Measurements from ENCODE around the gene SPTSSB. TPM values are rescaled to one million over a fixed set of nuclear protein-coding genes. Genes with fewer than 3 reads are reported as not detected.

SPTSSB gene
- total RNA-seq, 2 experiments from 2014 or later, result not detected

- CTCF ChIA-PET, result interaction anchor here (0.9 to 5.8 kb wide), 9 partner anchors 14 to 248 kb away, joined by 3 to 34 read pairs (median 6); no protein-coding TSS in a partner anchor
- DNase-seq (no peak), ATAC-seq (no peak)
- Mint-ChIP-seq H3K4me3 (no peak overlapping the region), H3K27ac (no peak overlapping the region), H3K9me3 (ENCODE audit: low read depth) (no peaks in the 10 kb centered on the region), H3K27me3 (peaks cover 2% of the 10 kb centered on the region), H3K4me1 (peaks cover 24% of the 10 kb centered on the region), H3K36me3 (ENCODE audit: low read depth) (no peaks in the 10 kb centered on the region)
- intact Hi-C loops (cut with DNase I, micrococcal nuclease), result loop anchor here (5.0 kb wide), 2 partner anchors 95 to 310 kb away; no protein-coding TSS in a partner anchor
- POLR2A ChIA-PET, result interaction anchor here (0.6 kb wide), 1 partner anchor 16 kb away, joined by 10 read pairs; no protein-coding TSS in a partner anchor
These were observed 35.6 kb upstream of the SPTSSB start for GRCh38 chr3:161406594-161407555.

GRCh38 chr3:161405836-161406235 is 34.5 kb upstream of the SPTSSB start:
- Mint-ChIP-seq H3K9me3 (ENCODE audit: low read depth) (no peaks in the 10 kb centered on the region), H3K4me1 (peaks cover 24% of the 10 kb centered on the region), H3K36me3 (ENCODE audit: low read depth) (no peaks in the 10 kb centered on the region), H3K27ac (no peak overlapping the region), H3K27me3 (peaks cover 2% of the 10 kb centered on the region), H3K4me3 (no peak overlapping the region)
- ATAC-seq (no peak), DNase-seq (no peak)
- ChIA-PET POLR2A (no interaction called here), CTCF (interaction anchor here (0.6 to 5.8 kb wide), 4 partner anchors 17 to 1904 kb away, joined by 3 to 34 read pairs (median 8); no protein-coding TSS in a partner anchor)
- intact Hi-C loops (cut with DNase I, micrococcal nuclease), result loop anchor here (5.0 kb wide), 2 partner anchors 94 to 309 kb away; no protein-coding TSS in a partner anchor

GRCh38 chr3:161405087-161405486 is 33.8 kb upstream of the SPTSSB start:
- ATAC-seq (no peak), DNase-seq (no peak)
- H3K27me3 Mint-ChIP-seq, result peaks cover 2% of the 10 kb centered on the region
- H3K27ac Mint-ChIP-seq, result no peak overlapping the region
- ChIA-PET CTCF (interaction anchor here (0.5 to 5.8 kb wide), 2 partner anchors 96 to 129 kb away, joined by 3 to 34 read pairs; no protein-coding TSS in a partner anchor), POLR2A (no interaction called here)
- H3K9me3 Mint-ChIP-seq (ENCODE audit: low read depth), result no peaks in the 10 kb centered on the region
- intact Hi-C loops (cut with DNase I, micrococcal nuclease), result loop anchor here (5.0 kb wide), 2 partner anchors 93 to 308 kb away; no protein-coding TSS in a partner anchor
- no peak overlapping the region for H3K4me3 Mint-ChIP-seq
- no peaks in the 10 kb centered on the region for H3K36me3 Mint-ChIP-seq (ENCODE audit: low read depth)
- H3K4me1 Mint-ChIP-seq, result peaks cover 24% of the 10 kb centered on the region

GRCh38 chr3:161403251-161403650 is 31.9 kb upstream of the SPTSSB start:
- intact Hi-C loops (cut with DNase I, micrococcal nuclease), result no loop called here
- Mint-ChIP-seq H3K36me3 (ENCODE audit: low read depth) (no peaks in the 10 kb centered on the region), H3K27me3 (peaks cover 2% of the 10 kb centered on the region), H3K9me3 (ENCODE audit: low read depth) (peaks cover 3% of the 10 kb centered on the region), H3K4me1 (peaks cover 22% of the 10 kb centered on the region), H3K27ac (no peak overlapping the region), H3K4me3 (no peak overlapping the region)
- ChIA-PET CTCF (interaction anchor here (1.5 kb wide), 1 partner anchor 99 kb away, joined by 4 read pairs; no protein-coding TSS in a partner anchor), POLR2A (no interaction called here)
- no peak for ATAC-seq
- no peak for DNase-seq

- ChIA-PET POLR2A (no interaction called here), CTCF (interaction anchor here (0.9 to 1.5 kb wide), 3 partner anchors 97 to 125 kb away, joined by 3 to 4 read pairs (median 4); no protein-coding TSS in a partner anchor)
- H3K9me3 Mint-ChIP-seq (ENCODE audit: low read depth), result peaks cover 8% of the 10 kb centered on the region
- H3K27me3 Mint-ChIP-seq, result peaks cover 4% of the 10 kb centered on the region
- intact Hi-C loops (cut with DNase I, micrococcal nuclease), result no loop called here
- peaks cover 19% of the 10 kb centered on the region for H3K4me1 Mint-ChIP-seq
- H3K27ac Mint-ChIP-seq, result no peak overlapping the region
- H3K36me3 Mint-ChIP-seq (ENCODE audit: low read depth), result no peaks in the 10 kb centered on the region
- ATAC-seq (no peak), DNase-seq (no peak)
- H3K4me3 Mint-ChIP-seq, result no peak overlapping the region
These were observed 30.1 kb upstream of the SPTSSB start for GRCh38 chr3:161401389-161401788.

GRCh38 chr3:161400650-161401049 is 29.3 kb upstream of the SPTSSB start:
- CTCF ChIA-PET, result interaction anchor here (1.1 kb wide), 1 partner anchor 126 kb away, joined by 3 read pairs; no protein-coding TSS in a partner anchor
- DNase-seq (no peak), ATAC-seq (no peak)
- POLR2A ChIA-PET, result no interaction called here
- H3K4me1 Mint-ChIP-seq, result peaks cover 15% of the 10 kb centered on the region
- peaks cover 8% of the 10 kb centered on the region for H3K9me3 Mint-ChIP-seq (ENCODE audit: low read depth)
- H3K36me3 Mint-ChIP-seq (ENCODE audit: low read depth), result no peaks in the 10 kb centered on the region
- intact Hi-C loops (cut with DNase I, micrococcal nuclease), result no loop called here
- no peak overlapping the region for H3K4me3 Mint-ChIP-seq
- peaks cover 3% of the 10 kb centered on the region for H3K27me3 Mint-ChIP-seq
- H3K27ac Mint-ChIP-seq, result no peak overlapping the region

GRCh38 chr3:161395115-161396012 is 24.0 kb upstream of the SPTSSB start:
- H3K9me3 Mint-ChIP-seq (ENCODE audit: low read depth), result peaks cover 8% of the 10 kb centered on the region
- no peak overlapping the region for H3K4me3 Mint-ChIP-seq
- H3K36me3 Mint-ChIP-seq (ENCODE audit: low read depth), result no peaks in the 10 kb centered on the region
- intact Hi-C loops (cut with DNase I, micrococcal nuclease), result loop anchor here in 1 of 2 experiments (1.0 kb wide), 1 partner anchor 84 kb away; no protein-coding TSS in a partner anchor
- CTCF ChIA-PET, result no interaction called here
- ATAC-seq (peak; percentile 90), DNase-seq (peak; percentile 40)
- peaks cover 40% of the 10 kb centered on the region for H3K4me1 Mint-ChIP-seq
- POLR2A ChIA-PET, result no interaction called here
- H3K27ac Mint-ChIP-seq, result no peak overlapping the region
- H3K27me3 Mint-ChIP-seq, result peaks cover 8% of the 10 kb centered on the region

- H3K9me3 Mint-ChIP-seq (ENCODE audit: low read depth), result peaks cover 8% of the 10 kb centered on the region
- ATAC-seq (no peak), DNase-seq (no peak)
- intact Hi-C loops (cut with DNase I, micrococcal nuclease), result no loop called here
- no peaks in the 10 kb centered on the region for H3K36me3 Mint-ChIP-seq (ENCODE audit: low read depth)
- ChIA-PET POLR2A (no interaction called here), CTCF (interaction anchor here (0.7 to 1.1 kb wide), 2 partner anchors 9 to 10 kb away, joined by 3 read pairs; no protein-coding TSS in a partner anchor)
- H3K4me3 Mint-ChIP-seq, result no peak overlapping the region
- peaks cover 40% of the 10 kb centered on the region for H3K4me1 Mint-ChIP-seq
- peaks cover 10% of the 10 kb centered on the region for H3K27me3 Mint-ChIP-seq
- H3K27ac Mint-ChIP-seq, result no peak overlapping the region
These were observed 22.5 kb upstream of the SPTSSB start for GRCh38 chr3:161393803-161394202.

- Mint-ChIP-seq H3K4me1 (peaks cover 40% of the 10 kb centered on the region), H3K4me3 (no peak overlapping the region), H3K27ac (no peak overlapping the region), H3K27me3 (peaks cover 10% of the 10 kb centered on the region), H3K9me3 (ENCODE audit: low read depth) (peaks cover 5% of the 10 kb centered on the region), H3K36me3 (ENCODE audit: low read depth) (no peaks in the 10 kb centered on the region)
- POLR2A ChIA-PET, result no interaction called here
- intact Hi-C loops (cut with DNase I, micrococcal nuclease), result no loop called here
- CTCF ChIA-PET, result interaction anchor here (0.7 to 1.1 kb wide), 2 partner anchors 9 to 10 kb away, joined by 3 read pairs; no protein-coding TSS in a partner anchor
- DNase-seq (no peak), ATAC-seq (no peak)
These were observed 22.0 kb upstream of the SPTSSB start for GRCh38 chr3:161393310-161393709.

- Mint-ChIP-seq H3K4me3 (no peak overlapping the region), H3K27me3 (peaks cover 10% of the 10 kb centered on the region), H3K9me3 (ENCODE audit: low read depth) (peaks cover 5% of the 10 kb centered on the region), H3K36me3 (ENCODE audit: low read depth) (no peaks in the 10 kb centered on the region), H3K27ac (no peak overlapping the region), H3K4me1 (peaks cover 36% of the 10 kb centered on the region)
- intact Hi-C loops (cut with DNase I, micrococcal nuclease), result no loop called here
- DNase-seq, result no peak
- no peak for ATAC-seq
- POLR2A ChIA-PET, result no interaction called here
- CTCF ChIA-PET, result interaction anchor here (1.2 kb wide), 1 partner anchor 16 kb away, joined by 3 read pairs; no protein-coding TSS in a partner anchor
These were observed 21.5 kb upstream of the SPTSSB start for GRCh38 chr3:161392853-161393252.

- Mint-ChIP-seq H3K9me3 (ENCODE audit: low read depth) (no peaks in the 10 kb centered on the region), H3K4me3 (no peak overlapping the region), H3K27me3 (peaks cover 12% of the 10 kb centered on the region), H3K4me1 (peaks cover 27% of the 10 kb centered on the region), H3K36me3 (ENCODE audit: low read depth) (no peaks in the 10 kb centered on the region), H3K27ac (no peak overlapping the region)
- ChIA-PET CTCF (no interaction called here), POLR2A (no interaction called here)
- DNase-seq, result no peak
- no peak for ATAC-seq
- intact Hi-C loops (cut with DNase I, micrococcal nuclease), result no loop called here
These were observed 18.9 kb upstream of the SPTSSB start for GRCh38 chr3:161390200-161390599.

Measured in activated CD4-positive, alpha-beta T cell treated with anti-CD3 and anti-CD28 coated beads for 36 hours (primary cell).